Measurements from ENCODE around the gene GSDMA.

DNA sequence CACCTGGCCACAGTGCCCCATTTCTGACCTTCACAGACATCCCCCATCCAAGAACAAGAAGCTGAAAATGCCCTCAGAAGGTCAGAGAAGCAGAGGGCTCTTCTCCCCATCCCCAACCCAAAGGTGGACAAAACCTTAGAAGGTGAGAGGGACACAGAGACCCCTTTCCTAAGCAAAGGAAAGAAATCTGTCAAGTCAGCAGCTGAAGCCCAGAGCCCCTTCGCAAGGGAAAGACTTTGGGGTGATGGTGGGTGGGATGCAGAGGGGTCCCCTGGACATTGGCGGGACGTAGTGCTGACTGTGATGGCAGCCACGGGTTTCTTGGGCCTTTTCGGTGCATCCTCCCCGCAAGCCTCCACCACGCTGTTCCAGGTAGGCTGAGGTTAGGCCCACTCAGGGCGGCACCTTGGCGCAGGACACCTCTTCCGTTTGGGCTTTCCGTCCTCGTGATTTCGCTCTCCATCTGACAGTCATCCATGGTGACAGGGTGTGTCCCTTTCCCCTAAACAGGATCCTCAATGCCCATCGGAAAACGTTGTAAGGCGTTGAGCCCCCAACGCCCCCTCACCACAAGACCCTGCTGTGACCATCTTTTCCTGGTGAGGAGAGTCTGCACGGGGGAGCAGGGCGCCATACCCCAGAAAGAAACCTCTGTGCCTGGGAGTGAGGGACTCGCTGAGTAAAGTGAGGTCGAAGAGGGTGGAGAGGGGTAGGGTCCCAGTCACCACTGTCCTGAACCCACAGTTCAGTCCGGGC, 10.7 kb upstream of the GSDMA start:
- TF ChIP-seq HDGF (IDR thresholded peaks at IDR 0.05; ENCODE audit: borderline replicate concordance) (no peak), SP1 (IDR thresholded peaks at IDR 0.05) (no peak), FOXM1 (IDR thresholded peaks at IDR 0.05; ENCODE audit: borderline replicate concordance) (no peak), LEF1 (IDR thresholded peaks at IDR 0.05; ENCODE audit: borderline replicate concordance) (no peak), FOXK2 (IDR thresholded peaks at IDR 0.05) (no peak), BHLHE40 (IDR thresholded peaks at IDR 0.05; ENCODE audit: borderline replicate concordance) (no peak)
- TF ChIP-seq, protein P1, sequence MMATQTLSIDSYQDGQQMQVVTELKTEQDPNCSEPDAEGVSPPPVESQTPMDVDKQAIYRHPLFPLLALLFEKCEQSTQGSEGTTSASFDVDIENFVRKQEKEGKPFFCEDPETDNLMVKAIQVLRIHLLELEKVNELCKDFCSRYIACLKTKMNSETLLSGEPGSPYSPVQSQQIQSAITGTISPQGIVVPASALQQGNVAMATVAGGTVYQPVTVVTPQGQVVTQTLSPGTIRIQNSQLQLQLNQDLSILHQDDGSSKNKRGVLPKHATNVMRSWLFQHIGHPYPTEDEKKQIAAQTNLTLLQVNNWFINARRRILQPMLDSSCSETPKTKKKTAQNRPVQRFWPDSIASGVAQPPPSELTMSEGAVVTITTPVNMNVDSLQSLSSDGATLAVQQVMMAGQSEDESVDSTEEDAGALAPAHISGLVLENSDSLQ (IDR thresholded peaks at IDR 0.05) = no peak
